Stimulated activated CD4-positive, alpha-beta T cell treated with anti-CD3 and anti-CD28 coated beads, TNF-alpha, amount 100 ng/mL, for 24 hours (primary cell): Measurements from ENCODE around the gene CST9.

Experiments used
- DNase-seq, 3 experiments: peaks; one replicate each; pipeline ENCODE4 v3.0.0-alpha.2; 2020; ENCODE audit warnings: low read depth in 3 of 3

CST9 gene

GRCh38 chr20:23605867-23606651, at the start of gene CST9:
Gene CST9 (minus strand): TSS chr20:23605917. CDS start chr20:23605864, 53 bp downstream.
- DNase-seq: no peak

GRCh38 chr20:23654717-23655116, 49.0 kb upstream of the CST9 start:
- DNase-seq: no peak

GRCh38 chr20:23654000-23654399, 48.3 kb upstream of the CST9 start:
- DNase-seq: no peak

GRCh38 chr20:23653400-23653938, 47.8 kb upstream of the CST9 start:
- DNase-seq: no peak

- no peak for DNase-seq
Measured at GRCh38 chr20:23652926-23653325, 47.2 kb upstream of the CST9 start.

DNA sequence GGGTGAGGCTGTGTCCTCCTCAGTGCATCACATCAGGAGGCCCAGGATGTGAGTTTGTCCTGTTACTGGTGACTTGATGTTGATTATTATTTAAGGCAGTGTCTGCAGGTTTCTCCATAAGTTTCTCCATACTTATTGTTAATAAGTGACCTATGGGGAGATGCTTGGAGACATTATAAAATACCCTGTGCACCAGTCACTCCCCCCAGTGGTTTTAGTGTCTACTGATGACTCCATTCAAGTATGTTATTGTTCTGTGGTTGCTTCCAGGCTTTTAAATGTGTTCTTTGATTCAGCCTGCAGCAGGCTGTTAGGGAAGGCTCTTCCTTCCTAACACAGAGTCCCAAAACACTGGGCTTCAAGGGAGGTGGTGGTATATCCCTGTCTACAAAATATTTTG, 46.7 kb upstream of the CST9 start:
- no peak for DNase-seq

GRCh38 chr20:23651117-23651516, 45.4 kb upstream of the CST9 start:
- DNase-seq: no peak

- no peak for DNase-seq
Measured at GRCh38 chr20:23649830-23650417, 44.2 kb upstream of the CST9 start.

DNA sequence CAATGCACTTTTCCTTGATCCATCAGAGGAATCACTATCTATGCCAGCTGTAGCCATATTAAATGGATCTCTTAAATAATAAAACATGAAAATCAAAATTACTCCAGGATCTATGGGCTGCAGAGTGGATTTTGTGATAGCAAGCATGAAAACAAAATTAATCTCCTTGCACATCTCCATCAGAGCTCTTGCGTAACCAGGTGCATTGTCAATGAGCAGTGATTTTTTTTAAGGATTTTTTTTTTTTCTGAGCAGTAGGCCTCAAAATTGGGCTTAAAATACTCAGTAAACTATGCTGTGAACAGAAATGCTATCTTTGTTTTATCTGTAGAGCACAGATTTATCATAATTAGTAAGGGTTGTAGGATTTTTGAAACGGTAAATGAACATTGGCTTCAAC, 43.5 kb upstream of the CST9 start:
- no peak for DNase-seq

DNA sequence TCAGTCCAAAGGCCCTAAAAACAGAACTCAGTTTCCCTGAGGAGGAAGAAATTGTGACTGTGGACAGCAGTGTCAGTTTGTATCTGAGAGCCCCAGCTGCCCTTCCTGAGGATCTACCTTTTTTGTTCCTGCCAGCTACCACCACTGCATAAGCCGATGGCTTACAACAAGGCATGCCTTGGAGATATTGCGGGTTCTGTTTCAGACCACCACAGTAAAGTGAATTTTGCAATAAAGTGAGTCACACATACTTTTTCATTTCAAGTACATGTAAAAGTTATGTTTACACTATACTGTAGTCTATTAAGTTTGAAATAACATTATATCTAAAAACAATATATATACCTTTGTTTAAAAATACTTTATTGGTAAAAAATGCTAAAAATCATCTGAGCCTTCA, 41.6 kb upstream of the CST9 start:
- DNase-seq: no peak

- no peak for DNase-seq
Measured at GRCh38 chr20:23646106-23646873, 40.6 kb upstream of the CST9 start.

DNA sequence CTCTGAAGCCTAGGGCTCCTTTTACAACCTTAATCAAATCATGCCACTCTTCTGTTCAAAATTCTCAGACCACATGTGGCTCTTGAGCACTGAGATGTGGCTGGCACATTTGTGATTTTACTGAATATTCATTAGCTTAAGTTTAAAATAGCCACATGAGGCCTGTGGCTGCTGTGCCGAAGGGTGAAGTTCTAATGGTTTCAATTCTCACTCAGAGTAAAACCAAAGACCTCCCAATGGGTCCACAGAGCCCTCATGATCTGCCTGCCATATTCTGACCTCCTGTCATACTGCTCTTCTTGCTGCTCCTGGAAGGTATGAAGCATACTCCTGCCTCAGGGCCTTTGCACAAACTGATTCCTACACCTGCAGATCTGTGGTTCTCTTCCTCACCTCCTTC, 39.9 kb upstream of the CST9 start:
- no peak for DNase-seq

- DNase-seq: no peak
Measured at GRCh38 chr20:23644164-23644563, 38.4 kb upstream of the CST9 start.

- no peak for DNase-seq
Measured at GRCh38 chr20:23643659-23644058, 37.9 kb upstream of the CST9 start.

GRCh38 chr20:23641936-23642751, 36.4 kb upstream of the CST9 start:
- no peak for DNase-seq

DNA sequence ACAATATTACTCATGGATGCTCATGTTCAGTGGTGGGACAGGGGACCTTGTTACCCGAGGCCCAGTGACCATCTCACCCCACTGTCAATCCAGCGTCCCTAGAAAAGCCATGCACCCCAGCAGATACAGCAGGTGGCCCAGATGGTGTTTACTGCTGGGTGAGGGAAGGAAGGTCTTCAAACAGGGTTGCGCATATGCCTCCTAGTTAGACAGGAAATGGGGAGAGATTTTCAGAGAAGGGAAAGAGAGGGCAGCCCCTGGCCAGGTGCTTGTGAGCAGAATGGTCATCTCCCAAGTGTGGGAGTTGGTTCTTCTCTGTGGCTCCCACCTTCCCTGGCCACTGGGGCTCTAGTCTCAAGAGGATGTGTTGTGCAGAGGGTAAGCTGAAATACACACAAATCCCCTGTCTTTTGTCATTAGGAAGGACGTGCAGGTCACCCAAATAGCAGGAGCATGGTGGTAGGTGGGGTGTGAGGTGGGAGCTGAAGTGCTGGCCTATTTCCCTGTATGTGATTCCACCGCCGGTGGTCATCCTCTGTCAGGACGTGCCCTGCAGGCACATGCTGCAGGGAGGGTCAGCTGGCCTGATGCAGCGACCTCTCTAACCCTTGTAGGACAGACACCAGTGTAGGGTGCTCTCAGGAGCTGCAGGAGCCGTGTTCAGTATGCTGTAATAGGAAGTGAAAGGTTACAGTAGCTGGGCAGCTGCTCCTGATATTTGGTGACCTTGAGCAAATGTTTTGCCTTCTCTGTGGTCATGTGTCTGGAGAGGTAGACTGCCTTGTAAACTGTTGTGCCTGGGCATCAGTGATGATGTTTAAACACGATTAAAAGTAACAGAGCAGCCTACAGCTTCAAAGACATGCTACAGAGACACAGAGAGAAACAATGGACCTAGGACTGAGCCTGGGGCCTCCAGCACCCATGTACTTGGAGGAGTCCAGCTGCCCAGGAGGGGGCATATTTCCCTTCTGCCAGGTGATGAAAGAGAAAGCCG, 35.3 kb upstream of the CST9 start:
- no peak for DNase-seq

DNA sequence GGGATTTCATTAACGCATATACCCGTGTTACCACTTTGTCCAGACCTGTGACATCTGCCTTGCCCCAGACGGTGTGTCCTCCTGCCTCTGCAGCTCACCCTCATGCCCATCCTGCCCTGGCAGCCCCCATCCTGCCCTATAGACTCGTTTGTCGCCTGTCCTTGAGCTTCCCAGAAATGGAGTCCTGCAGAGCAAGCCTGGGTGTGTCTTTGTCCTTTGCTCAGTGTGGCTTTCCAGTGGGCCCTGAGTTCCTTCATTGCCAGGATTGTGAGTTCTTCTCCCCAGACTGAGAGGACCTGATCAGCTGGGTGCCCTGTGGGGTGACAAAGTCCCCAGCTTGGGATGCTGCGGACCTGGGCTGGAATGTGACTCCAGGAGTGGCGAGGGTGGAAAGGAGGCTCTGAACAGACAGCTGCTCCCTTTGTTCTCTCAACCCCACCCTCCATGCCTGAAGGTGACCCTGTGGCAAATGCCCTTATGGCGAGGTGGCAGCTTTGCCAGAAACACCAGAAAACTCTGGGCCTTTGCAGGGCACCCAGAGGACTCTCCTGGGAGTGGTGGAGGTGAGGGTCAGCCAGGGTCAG, 34.4 kb upstream of the CST9 start:
- DNase-seq: no peak

- DNase-seq: no peak
Measured at GRCh38 chr20:23639490-23639958, 33.8 kb upstream of the CST9 start.

DNA sequence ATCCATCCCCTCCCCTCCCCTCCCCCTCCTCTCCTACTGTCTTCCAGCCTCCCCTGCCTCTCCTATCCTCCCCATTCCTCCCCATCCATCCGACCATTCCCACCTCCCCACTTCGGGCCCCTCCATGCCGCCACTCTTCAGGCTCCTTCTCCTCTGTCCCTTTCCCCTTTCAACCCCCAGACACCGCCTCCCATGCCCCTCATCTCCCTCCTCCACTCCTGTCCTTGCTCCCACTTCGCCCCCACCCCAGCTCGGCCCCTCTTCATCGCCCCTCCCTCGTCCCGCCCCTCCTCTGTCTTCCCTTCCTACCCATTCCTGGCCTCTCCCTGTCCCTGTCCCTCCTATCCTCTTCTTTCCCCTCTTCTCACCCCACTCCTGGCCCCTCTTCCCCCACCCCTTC, 32.6 kb upstream of the CST9 start:
- DNase-seq: no peak
